Activated effector memory CD4-positive, alpha-beta T cell treated with anti-CD3 and anti-CD28 coated beads, Interleukin-2, amount 50 U/mL, for 16 hours (primary cell): ENCODE results near the gene SENP8.
"Not testable (repeated sequence)": the region's sequence is repeated elsewhere in the genome, so short reads cannot be mapped to it uniquely, and the experiment has no call there.

Source experiments
- DNase-seq: peaks from one replicate; pipeline ENCODE4 v3.0.0-alpha.2; 2020

Gene SENP8

GRCh38 chr15:72155635-72156616 is 37.7 kb downstream of the SENP8 start:
- DNase-seq: peak; percentile 92

GRCh38 chr15:72156928-72157327 is 38.7 kb downstream of the SENP8 start:
- no peak for DNase-seq

- no peak for DNase-seq
These were observed 42.6 kb downstream of the SENP8 start for GRCh38 chr15:72160696-72161245.

- no peak for DNase-seq
These were observed 43.3 kb downstream of the SENP8 start for GRCh38 chr15:72161361-72162132.

GRCh38 chr15:72162569-72162968 is 44.4 kb downstream of the SENP8 start:
- DNase-seq: no peak

- DNase-seq: no peak
These were observed 45.5 kb downstream of the SENP8 start for GRCh38 chr15:72163719-72164118.

- DNase-seq: no peak
These were observed 48.7 kb downstream of the SENP8 start for GRCh38 chr15:72166716-72167417.

- DNase-seq: no peak
These were observed 49.2 kb downstream of the SENP8 start for GRCh38 chr15:72167445-72167844.

- no peak for DNase-seq
These were observed 50.1 kb downstream of the SENP8 start for GRCh38 chr15:72168131-72168807.

- DNase-seq: no peak
These were observed 50.6 kb downstream of the SENP8 start for GRCh38 chr15:72168808-72169190.

GRCh38 chr15:72169236-72169920 is 51.2 kb downstream of the SENP8 start:
- DNase-seq: no peak

- DNase-seq: no peak
These were observed 51.9 kb downstream of the SENP8 start for GRCh38 chr15:72169921-72170611.

- no peak for DNase-seq
These were observed 52.5 kb downstream of the SENP8 start for GRCh38 chr15:72170691-72171090.

GRCh38 chr15:72171978-72172377 is 53.8 kb downstream of the SENP8 start:
- not testable (repeated sequence) for DNase-seq

GRCh38 chr15:72172796-72173195 is 54.6 kb downstream of the SENP8 start:
- no peak for DNase-seq

GRCh38 chr15:72173401-72173800 is 55.2 kb downstream of the SENP8 start:
- no peak for DNase-seq

GRCh38 chr15:72173864-72174550 is 55.8 kb downstream of the SENP8 start:
- no peak for DNase-seq

- no peak for DNase-seq
These were observed 56.5 kb downstream of the SENP8 start for GRCh38 chr15:72174551-72175165.

GRCh38 chr15:72175186-72176044 is 57.2 kb downstream of the SENP8 start:
- DNase-seq: no peak
